ENCODE measurements around the gene ZSCAN23. TPM values are rescaled to one million over a fixed set of nuclear protein-coding genes. Genes with fewer than 3 reads are reported as not detected.
A peak's percentile ranks its signal among the peaks of the same experiment; 100 is the strongest.

ZSCAN23 gene
- total and polyA plus RNA-seq, 2 of the 8 experiments (the other 6 are each of a cell fraction or from before 2014, with no cell fraction given), result 0.74 to 5.3 TPM

DNA sequence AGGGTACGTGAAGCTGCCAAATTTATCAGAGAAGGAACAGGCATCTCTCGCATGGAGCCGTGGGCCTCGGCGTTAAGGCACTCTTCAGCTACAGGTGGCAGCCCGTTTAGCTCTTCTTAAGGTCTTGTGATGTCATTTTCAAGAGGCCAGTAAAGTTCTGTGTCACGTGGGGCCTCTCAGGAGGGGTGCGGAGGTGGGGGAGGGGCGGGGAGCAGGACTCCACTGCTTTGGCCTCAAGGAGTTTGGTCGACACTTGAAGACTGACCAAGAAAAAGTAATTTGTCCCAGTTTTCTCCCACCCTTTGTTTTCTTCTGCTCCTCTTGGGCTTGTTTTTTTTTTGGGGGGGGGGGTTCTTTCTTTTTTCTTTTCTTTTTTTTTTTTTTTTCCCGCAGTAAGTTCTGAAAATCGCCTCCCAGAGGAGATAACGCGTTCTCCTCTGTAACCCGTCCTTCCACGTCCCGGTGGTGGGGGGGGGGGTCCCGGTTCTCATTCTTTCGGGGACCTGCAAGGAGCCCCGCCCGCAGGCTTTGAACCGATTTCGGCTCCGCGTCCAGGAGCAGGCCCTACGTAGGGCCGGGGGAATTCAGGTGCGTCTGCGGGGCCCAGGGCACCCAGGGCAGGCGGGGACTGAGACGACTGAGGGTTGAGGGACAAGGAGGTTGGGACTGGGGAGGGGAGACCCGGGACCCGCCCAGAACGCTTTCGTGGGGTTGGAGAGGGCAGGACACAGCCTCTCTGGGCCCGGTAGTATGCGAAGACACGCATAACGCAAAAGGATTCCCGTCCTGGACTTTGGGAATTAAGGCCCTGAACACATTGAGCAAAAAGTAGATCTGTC is 46.3 kb upstream of the ZSCAN23 start (continued):
- TF ChIP-seq, protein P1, sequence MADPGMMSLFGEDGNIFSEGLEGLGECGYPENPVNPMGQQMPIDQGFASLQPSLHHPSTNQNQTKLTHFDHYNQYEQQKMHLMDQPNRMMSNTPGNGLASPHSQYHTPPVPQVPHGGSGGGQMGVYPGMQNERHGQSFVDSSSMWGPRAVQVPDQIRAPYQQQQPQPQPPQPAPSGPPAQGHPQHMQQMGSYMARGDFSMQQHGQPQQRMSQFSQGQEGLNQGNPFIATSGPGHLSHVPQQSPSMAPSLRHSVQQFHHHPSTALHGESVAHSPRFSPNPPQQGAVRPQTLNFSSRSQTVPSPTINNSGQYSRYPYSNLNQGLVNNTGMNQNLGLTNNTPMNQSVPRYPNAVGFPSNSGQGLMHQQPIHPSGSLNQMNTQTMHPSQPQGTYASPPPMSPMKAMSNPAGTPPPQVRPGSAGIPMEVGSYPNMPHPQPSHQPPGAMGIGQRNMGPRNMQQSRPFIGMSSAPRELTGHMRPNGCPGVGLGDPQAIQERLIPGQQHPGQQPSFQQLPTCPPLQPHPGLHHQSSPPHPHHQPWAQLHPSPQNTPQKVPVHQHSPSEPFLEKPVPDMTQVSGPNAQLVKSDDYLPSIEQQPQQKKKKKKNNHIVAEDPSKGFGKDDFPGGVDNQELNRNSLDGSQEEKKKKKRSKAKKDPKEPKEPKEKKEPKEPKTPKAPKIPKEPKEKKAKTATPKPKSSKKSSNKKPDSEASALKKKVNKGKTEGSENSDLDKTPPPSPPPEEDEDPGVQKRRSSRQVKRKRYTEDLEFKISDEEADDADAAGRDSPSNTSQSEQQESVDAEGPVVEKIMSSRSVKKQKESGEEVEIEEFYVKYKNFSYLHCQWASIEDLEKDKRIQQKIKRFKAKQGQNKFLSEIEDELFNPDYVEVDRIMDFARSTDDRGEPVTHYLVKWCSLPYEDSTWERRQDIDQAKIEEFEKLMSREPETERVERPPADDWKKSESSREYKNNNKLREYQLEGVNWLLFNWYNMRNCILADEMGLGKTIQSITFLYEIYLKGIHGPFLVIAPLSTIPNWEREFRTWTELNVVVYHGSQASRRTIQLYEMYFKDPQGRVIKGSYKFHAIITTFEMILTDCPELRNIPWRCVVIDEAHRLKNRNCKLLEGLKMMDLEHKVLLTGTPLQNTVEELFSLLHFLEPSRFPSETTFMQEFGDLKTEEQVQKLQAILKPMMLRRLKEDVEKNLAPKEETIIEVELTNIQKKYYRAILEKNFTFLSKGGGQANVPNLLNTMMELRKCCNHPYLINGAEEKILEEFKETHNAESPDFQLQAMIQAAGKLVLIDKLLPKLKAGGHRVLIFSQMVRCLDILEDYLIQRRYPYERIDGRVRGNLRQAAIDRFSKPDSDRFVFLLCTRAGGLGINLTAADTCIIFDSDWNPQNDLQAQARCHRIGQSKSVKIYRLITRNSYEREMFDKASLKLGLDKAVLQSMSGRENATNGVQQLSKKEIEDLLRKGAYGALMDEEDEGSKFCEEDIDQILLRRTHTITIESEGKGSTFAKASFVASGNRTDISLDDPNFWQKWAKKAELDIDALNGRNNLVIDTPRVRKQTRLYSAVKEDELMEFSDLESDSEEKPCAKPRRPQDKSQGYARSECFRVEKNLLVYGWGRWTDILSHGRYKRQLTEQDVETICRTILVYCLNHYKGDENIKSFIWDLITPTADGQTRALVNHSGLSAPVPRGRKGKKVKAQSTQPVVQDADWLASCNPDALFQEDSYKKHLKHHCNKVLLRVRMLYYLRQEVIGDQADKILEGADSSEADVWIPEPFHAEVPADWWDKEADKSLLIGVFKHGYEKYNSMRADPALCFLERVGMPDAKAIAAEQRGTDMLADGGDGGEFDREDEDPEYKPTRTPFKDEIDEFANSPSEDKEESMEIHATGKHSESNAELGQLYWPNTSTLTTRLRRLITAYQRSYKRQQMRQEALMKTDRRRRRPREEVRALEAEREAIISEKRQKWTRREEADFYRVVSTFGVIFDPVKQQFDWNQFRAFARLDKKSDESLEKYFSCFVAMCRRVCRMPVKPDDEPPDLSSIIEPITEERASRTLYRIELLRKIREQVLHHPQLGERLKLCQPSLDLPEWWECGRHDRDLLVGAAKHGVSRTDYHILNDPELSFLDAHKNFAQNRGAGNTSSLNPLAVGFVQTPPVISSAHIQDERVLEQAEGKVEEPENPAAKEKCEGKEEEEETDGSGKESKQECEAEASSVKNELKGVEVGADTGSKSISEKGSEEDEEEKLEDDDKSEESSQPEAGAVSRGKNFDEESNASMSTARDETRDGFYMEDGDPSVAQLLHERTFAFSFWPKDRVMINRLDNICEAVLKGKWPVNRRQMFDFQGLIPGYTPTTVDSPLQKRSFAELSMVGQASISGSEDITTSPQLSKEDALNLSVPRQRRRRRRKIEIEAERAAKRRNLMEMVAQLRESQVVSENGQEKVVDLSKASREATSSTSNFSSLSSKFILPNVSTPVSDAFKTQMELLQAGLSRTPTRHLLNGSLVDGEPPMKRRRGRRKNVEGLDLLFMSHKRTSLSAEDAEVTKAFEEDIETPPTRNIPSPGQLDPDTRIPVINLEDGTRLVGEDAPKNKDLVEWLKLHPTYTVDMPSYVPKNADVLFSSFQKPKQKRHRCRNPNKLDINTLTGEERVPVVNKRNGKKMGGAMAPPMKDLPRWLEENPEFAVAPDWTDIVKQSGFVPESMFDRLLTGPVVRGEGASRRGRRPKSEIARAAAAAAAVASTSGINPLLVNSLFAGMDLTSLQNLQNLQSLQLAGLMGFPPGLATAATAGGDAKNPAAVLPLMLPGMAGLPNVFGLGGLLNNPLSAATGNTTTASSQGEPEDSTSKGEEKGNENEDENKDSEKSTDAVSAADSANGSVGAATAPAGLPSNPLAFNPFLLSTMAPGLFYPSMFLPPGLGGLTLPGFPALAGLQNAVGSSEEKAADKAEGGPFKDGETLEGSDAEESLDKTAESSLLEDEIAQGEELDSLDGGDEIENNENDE (IDR thresholded peaks at IDR 0.05; ENCODE audit: insufficient replicate concordance, low read length), result no peak
- TF ChIP-seq CHD1 (IDR thresholded peaks at IDR 0.05; ENCODE audit: low read depth, low read length) (no peak), PHF8 (conservative IDR thresholded peaks at IDR 0.05; ENCODE audit: low read depth, low read length) (peak; percentile 62), SP4 (IDR thresholded peaks at IDR 0.05; ENCODE audit: low read length) (no peak), HDAC6 (IDR thresholded peaks at IDR 0.05; ENCODE audit: low read depth, low read length) (no peak), CBX8 (IDR thresholded peaks at IDR 0.05; ENCODE audit: borderline replicate concordance, low read depth, low read length) (no peak), SUZ12 (IDR thresholded peaks at IDR 0.05; ENCODE audit: low read length) (no peak), JUN (IDR thresholded peaks at IDR 0.05; ENCODE audit: low read depth, low read length) (no peak), KDM5A (IDR thresholded peaks at IDR 0.05; ENCODE audit: low read length) (no peak), SP1 (IDR thresholded peaks at IDR 0.05; ENCODE audit: low read depth, low read length) (no peak), NANOG (IDR thresholded peaks at IDR 0.05; ENCODE audit: insufficient read depth, low read depth, low read length, poor library complexity, severe bottlenecking) (no peak)

Measured in H1 (cell line).